Tibial artery (tissue), 4 donors: ENCODE data around the gene UST.

ENCODE experiments used
- DNase-seq, 2 donors: peaks; one replicate each; pipeline ENCODE4 v3.0.0-alpha.2; 2019
- H3K27ac ChIP-seq, 2 donors: fragments of 200-600 bp; sonication (generic) in 1 of 2; 1 replicate in 1 of 2; 2 replicates in 1 of 2; pipeline ENCODE4 v1.5.1; 2018 to 2019; ENCODE audit warnings: mild to moderate bottlenecking in 1 of 2
- H3K27me3 ChIP-seq, 2 donors: fragments of 200-600 bp; sonication (generic) in 1 of 2; one replicate each; pipeline versions ENCODE4 v1.5.1 to v1.6.0; 2016 to 2019
- H3K36me3 ChIP-seq, 3 donors: fragments of 200-600 bp; sonication (generic) in 2 of 3; one replicate each; pipeline ENCODE4 v1.5.1; 2016 to 2019; ENCODE audit warnings: mild to moderate bottlenecking in 2 of 3
- H3K4me1 ChIP-seq, 4 donors: fragments of 200-600 bp; sonication (generic) in 2 of 4; 1 replicate in 3 of 4; 2 replicates in 1 of 4; pipeline ENCODE4 v1.5.1; 2016 to 2019
- H3K4me3 ChIP-seq, 2 donors: fragments of 200-600 bp; sonication (generic) in 1 of 2; 1 replicate in 1 of 2; 2 replicates in 1 of 2; pipeline ENCODE4 v1.5.1; 2018 to 2019; ENCODE audit warnings: mild to moderate bottlenecking in 2 of 2
- H3K9me3 ChIP-seq, 3 donors: fragments of 200-600 bp; sonication (generic) in 1 of 3; one replicate each; pipeline ENCODE4 v1.5.1; 2016 to 2019
- CTCF ChIP-seq, 2 experiments: fragments of 200-600 bp in 1 of 2; fragments of 450-650 bp in 1 of 2; IDR thresholded peaks; one replicate each; pipeline ENCODE4 v1.5.1; 2017 to 2019; ENCODE audit warnings: antibody characterized with exemption in 2 of 2, mild to moderate bottlenecking in 1 of 2, moderate library complexity in 1 of 2
- intact Hi-C: fragments of 100-400 bp; cut with DNase I; formaldehyde crosslinking; loops from one replicate; pipeline ENCODE4 v1.15.0; 2023; ENCODE audit warnings: low total_unique reads

The UST gene

GRCh38 chr6:148928811-148929210 is 182.0 kb downstream of the UST start:
- intact Hi-C loops, result no loop called here
- Histone ChIP-seq H3K27ac (no peak overlapping the region), H3K27me3 (no peaks in the 10 kb centered on the region), H3K4me3 (no peak overlapping the region), H3K36me3 (no peaks in the 10 kb centered on the region), H3K4me1 (peaks cover 0 to under 1% (median 0%) of the 10 kb centered on the region in 4 donors), H3K9me3 (no peaks in the 10 kb centered on the region)
- no peak for TF ChIP-seq CTCF (IDR thresholded peaks at IDR 0.05)
- DNase-seq, result no peak

GRCh38 chr6:148932208-148932607 is 185.4 kb downstream of the UST start:
- intact Hi-C loops, result no loop called here
- Histone ChIP-seq H3K27ac (no peak overlapping the region), H3K27me3 (no peaks in the 10 kb centered on the region), H3K36me3 (no peaks in the 10 kb centered on the region), H3K9me3 (no peaks in the 10 kb centered on the region), H3K4me3 (no peak overlapping the region), H3K4me1 (peaks cover 0 to 34% (median 15%) of the 10 kb centered on the region in 4 donors)
- no peak for DNase-seq
- no peak for TF ChIP-seq CTCF (IDR thresholded peaks at IDR 0.05)

DNA sequence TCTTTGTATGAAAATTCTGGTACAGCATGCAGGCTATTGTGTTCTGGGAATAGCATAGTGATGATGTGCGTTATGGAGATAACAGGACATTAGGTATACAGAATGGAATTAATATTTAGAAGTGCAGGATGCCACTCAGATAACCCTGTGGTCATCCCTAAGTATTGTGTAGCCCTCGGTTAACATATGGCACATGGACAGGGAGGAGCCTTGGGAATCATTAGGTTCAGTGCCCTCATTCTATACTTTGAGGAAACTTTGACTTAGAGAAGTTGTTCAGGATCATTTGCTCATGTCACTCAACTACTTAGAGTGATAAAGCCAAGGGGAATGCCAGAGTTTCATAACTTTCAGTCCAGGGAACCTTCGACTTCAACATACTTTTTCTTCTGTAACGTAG is 185.9 kb downstream of the UST start:
- DNase-seq, result no peak
- H3K4me1 ChIP-seq, result peaks cover 0 to 39% (median 17%) of the 10 kb centered on the region in 4 donors
- H3K4me3 ChIP-seq, result no peak overlapping the region
- H3K27me3 ChIP-seq, result no peaks in the 10 kb centered on the region
- no peaks in the 10 kb centered on the region for H3K36me3 ChIP-seq
- TF ChIP-seq CTCF (IDR thresholded peaks at IDR 0.05), result no peak
- no peaks in the 10 kb centered on the region for H3K9me3 ChIP-seq
- H3K27ac ChIP-seq, result no peak overlapping the region
- intact Hi-C loops, result no loop called here

DNA sequence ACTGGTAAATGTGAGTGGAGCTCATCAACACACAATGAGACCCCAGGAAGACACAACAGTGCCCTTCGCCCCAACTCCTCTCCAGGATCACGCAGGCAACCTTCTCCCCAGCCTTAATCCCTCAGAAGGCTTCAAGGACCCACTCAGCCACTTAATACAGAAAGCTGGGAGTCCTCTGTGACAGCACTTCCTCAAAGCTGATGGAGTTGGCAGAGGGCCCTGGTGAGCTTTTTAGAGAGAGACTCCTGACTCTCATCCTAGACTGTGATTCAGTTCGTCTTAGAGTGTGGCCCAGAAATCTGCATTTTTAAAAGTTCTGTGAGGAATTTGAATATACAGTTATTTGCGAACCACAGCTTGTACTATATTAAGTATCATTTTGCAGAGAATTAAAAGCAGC is 187.7 kb downstream of the UST start:
- peak; percentile 73 to 74 for DNase-seq
- no peak for TF ChIP-seq CTCF (IDR thresholded peaks at IDR 0.05)
- Histone ChIP-seq H3K27me3 (no peaks in the 10 kb centered on the region), H3K9me3 (no peaks in the 10 kb centered on the region), H3K36me3 (no peaks in the 10 kb centered on the region), H3K4me3 (no peak overlapping the region), H3K27ac (peak overlapping the region; percentile 25 to 40), H3K4me1 (peaks cover 0 to 46% (median 20%) of the 10 kb centered on the region in 4 donors)
- intact Hi-C loops, result no loop called here

GRCh38 chr6:148934961-148935360 is 188.1 kb downstream of the UST start:
- intact Hi-C loops, result no loop called here
- no peaks in the 10 kb centered on the region for H3K36me3 ChIP-seq
- H3K9me3 ChIP-seq, result no peaks in the 10 kb centered on the region
- H3K4me1 ChIP-seq, result peaks cover 0 to 46% (median 20%) of the 10 kb centered on the region in 4 donors
- peak overlapping the region; percentile 25 to 40 for H3K27ac ChIP-seq
- no peaks in the 10 kb centered on the region for H3K27me3 ChIP-seq
- DNase-seq, result no peak
- no peak overlapping the region for H3K4me3 ChIP-seq
- no peak for TF ChIP-seq CTCF (IDR thresholded peaks at IDR 0.05)
